Activated T-cell treated with anti-CD3 and anti-CD28 coated beads for 1 hour (primary cell): ENCODE results near the gene S100A4.
A peak's percentile ranks its signal among the peaks of the same experiment; 100 is the strongest.
"Not testable (repeated sequence)": the region's sequence is repeated elsewhere in the genome, so short reads cannot be mapped to it uniquely, and the experiment has no call there.

Experiments
- DNase-seq: peaks from one replicate; pipeline ENCODE4 v3.0.0-alpha.2; 2020; ENCODE audit warnings: low read depth

Gene S100A4

DNA sequence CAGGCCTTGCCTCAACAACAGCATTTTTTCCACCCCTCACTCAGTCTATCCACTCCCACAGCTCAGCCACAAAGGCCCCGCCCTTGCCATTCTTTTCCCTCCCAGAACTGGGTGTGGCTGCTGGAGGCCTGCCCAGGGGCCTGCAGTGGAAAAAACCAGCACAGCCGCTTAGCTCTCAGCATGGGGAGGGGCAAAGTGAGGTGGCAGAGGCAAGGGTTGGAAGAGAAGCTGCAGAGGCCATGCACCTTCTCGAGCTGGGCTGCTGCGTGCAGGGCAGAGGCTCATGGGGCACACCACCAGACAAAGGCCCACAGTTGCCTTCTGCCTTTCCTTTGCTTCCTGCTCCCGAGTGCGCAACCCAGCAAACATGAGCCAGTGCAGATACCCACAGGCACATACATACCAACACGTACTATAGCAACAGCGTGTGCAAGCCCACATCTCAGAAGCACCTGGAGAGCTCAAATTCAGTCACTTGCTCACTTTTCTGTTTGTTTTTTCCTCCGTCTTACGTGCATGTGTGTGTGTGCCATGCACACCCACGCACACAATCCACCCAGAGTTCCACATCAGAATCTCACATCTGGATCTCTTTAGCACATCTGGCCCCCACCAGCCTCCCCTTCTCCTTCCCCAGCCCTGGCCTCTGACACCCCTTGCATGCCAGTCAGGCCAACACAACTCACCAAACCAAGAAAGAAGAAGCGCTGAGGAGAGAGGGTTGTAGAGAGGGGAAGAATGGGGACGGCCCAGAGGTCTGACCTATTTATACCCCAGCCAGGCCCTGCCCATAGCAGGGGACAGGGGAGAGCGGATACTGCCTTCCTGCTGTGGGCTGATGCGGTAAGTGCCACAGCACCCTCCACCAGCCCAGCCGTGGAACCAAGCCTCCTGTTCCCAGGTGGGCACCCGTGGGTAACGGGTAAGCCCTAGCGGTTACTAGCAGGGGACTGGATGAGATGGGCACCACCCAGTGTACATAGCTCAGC lies at the start of gene S100A4:
Gene S100A4, minus strand, starts transcription at position 740 of the 989 bp plus-strand sequence. CDS start 1,012 bp downstream, outside the sequence.
- peak; percentile 85 for DNase-seq

- no peak for DNase-seq
These were observed 47.1 kb upstream of the S100A4 start for GRCh38 chr1:153592748-153593147.

- no peak for DNase-seq
These were observed 42.9 kb upstream of the S100A4 start for GRCh38 chr1:153588482-153588881.

- not testable (repeated sequence) for DNase-seq
These were observed 42.4 kb upstream of the S100A4 start for GRCh38 chr1:153588033-153588432.

DNA sequence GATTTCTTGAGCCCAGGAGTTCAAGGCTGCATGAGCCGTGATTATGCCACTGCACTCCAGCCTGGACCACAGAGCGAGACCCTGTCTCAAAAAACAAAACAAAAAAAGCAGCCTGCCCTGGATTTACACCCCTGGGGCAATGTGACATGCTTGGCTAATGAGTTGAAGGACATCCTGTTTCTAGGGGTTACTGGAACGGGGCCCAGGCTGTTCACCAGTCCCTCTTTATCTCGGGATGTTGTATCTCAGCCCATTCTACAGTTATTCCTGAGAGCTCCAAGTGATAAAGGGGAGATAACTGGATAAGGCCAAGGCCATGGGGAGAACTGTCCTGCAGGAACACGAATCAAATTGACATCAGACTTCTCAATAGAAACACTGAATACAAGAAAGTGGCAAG lies 41.7 kb upstream of the S100A4 start:
- DNase-seq: no peak

DNA sequence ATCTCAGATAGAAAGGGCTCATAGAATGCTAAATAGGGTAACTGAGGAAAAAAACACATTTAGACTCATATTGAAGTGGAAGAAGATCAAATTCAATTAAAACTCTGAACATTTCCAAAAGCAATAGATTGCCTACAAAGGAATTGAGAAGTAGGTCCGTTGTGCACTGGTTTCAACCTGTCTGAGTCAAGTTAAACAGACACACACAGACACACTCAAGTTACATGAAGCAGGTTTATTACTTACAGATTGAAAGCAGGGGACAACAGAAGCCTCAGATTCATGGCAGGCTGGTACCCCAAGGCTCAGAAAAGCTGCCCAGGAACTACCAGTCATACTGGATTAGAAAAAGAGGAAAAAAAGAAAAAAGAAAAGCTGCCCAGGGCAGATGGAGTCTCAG lies 40.7 kb upstream of the S100A4 start:
- DNase-seq: no peak

GRCh38 chr1:153585006-153585405 lies 39.4 kb upstream of the S100A4 start:
- no peak for DNase-seq

DNA sequence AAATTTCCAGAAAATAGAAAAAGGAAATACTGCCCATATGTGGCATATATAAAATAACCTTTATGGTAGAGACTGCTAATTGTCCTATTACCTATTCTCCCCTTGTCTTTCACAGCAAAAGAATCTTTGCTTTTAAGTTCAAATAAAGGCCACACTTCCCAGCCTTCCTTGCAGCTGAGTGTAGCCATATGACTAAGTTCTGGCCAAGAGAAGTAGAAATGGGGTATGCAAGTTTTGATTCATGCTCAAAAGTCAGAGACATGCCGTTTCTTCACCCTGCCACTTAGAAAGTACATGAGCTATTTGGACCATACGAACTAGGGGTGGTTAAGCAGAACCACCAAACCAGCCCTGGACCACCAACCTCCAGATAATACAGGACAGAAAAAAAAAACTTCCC lies 38.4 kb upstream of the S100A4 start:
- no peak for DNase-seq

GRCh38 chr1:153583514-153583913 lies 37.9 kb upstream of the S100A4 start:
- not testable (repeated sequence) for DNase-seq

DNA sequence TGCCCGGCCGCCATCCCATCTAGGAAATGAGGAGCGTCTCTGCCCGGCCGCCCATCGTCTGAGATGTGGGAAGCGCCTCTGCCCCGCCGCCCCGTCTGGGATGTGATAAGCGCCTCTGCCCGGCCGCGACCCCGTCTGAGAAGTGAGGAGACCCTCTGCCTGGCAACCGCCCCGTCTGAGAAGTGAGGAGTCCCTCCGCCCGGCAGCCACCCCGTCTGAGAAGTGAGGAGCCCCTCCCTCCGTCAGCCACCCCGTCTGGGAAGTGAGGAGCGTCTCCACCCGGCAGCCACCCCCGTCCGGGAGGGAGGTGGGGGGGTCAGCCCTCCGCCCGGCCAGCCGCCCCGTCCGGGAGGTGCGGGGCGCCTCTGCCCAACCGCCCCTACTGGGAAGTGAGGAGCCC lies 37.2 kb upstream of the S100A4 start:
- not testable (repeated sequence) for DNase-seq

DNA sequence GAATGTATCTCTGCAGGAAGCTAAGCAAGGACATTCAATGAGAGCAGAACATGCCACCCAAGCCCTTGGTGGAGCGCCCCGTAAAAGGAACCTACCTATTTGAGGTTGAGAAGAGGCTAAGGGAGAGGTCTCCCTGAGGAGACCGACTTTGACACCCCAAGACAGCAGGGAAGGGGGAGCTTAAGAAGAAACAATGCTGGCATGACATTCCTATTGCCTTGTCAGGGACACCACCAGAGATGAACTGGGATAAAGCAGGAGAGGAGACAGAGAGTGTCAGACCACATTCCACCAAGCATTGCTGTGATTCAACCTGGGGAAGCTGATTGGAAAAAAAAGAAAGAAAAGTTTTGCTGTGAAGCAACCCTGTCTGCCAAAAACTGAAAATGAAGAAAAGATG lies 33.3 kb upstream of the S100A4 start:
- DNase-seq: no peak

DNA sequence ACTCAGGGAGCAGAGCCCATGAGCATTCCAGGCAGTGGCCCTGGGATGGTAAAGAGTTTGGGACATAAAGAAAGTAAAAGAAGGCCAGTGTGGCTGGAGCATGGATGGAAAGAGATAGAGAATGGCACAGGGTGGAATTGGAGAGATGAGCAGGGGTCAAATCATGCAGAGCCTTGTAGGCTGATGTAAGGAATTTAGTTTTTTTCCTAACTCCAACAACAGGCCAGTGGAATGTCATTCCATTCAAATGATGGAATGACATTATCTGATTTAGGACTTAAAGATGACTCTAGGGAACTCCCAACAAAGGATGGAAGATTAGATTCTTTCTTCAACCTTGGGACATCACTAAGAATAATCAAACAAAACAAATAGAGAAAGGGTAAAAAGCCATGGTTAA lies 32.9 kb upstream of the S100A4 start:
- no peak for DNase-seq

- DNase-seq: no peak
These were observed 32.0 kb upstream of the S100A4 start for GRCh38 chr1:153577624-153578051.

DNA sequence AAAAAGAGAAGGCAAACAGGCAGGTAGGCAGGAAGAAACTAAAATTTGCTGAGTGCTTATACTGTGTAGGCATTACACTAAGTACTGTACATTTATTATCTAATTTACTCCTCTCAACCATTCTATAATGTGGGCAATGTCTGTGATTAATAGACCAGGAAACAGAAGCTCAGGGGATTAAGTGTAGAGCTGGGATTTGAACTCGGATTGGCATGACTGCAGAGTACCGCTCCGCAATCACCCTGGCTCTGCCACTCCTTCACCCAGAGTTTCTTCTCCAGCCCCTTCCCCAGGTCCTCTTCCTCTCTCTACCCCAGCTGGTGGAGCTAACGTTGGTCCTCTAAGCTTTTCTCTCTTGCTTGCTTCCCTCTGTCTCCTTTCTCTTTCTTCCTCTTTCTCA lies 31.5 kb upstream of the S100A4 start:
- no peak for DNase-seq

DNA sequence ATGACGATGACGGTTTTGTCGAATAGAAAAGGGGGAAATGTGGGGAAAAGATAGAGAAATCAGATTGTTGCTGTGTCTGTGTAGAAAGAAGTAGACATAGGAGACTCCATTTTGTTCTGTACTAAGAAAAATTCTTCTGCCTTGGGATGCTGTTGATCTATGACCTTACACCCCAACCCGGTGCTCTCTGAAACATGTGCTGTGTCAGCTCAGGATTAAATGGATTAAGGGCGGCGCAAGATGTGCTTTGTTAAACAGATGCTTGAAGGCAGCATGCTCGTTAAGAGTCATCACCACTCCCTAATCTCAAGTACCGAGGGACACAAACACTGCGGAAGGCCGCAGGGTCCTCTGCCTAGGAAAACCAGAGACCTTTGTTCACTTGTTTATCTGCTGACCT lies 29.9 kb upstream of the S100A4 start:
- not testable (repeated sequence) for DNase-seq

GRCh38 chr1:153575081-153575491 lies 29.5 kb upstream of the S100A4 start:
- DNase-seq: not testable (repeated sequence)

DNA sequence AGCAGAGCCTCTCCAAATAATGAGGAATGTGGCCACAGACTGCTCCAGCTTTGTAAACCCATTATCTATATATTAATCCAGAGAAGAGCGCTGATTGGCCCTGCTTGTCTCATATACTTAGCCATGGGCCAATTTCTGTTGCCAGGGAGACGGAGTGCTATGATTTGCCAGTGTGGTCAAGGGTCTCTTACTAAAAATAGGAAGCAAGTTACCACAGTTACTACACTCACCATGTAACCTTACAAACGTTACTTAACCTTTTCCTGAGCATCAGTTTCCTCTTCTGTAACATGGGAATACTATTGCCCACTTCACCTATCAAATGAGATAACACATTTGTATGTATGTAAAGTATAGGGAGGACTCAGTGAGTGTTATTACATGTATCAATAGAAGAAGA lies 27.7 kb upstream of the S100A4 start:
- no peak for DNase-seq

DNA sequence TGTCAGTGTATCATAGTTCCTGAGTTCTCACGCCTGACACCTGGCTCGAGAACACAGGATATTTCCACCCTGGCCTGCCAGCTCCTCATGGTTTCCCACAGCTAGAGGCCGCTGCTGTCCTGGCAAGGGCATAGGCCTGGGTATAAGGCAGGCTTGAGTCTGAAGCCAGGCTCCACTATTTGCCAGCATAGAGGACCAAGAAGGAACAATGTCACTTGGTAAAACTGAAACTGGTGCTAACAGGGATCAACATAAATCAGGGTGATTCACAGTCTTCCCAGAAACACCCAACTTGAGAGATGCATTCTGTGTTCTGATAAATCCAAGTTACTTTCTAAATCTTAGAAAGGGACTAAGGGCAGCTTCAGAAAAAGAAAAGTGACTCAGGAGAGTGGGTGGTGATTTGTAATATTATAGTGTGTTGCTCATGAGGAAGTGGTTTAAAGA lies 27.0 kb upstream of the S100A4 start:
- DNase-seq: no peak

- no peak for DNase-seq
These were observed 26.1 kb upstream of the S100A4 start for GRCh38 chr1:153571706-153572105.

GRCh38 chr1:153570874-153571273 lies 25.3 kb upstream of the S100A4 start:
- no peak for DNase-seq

DNA sequence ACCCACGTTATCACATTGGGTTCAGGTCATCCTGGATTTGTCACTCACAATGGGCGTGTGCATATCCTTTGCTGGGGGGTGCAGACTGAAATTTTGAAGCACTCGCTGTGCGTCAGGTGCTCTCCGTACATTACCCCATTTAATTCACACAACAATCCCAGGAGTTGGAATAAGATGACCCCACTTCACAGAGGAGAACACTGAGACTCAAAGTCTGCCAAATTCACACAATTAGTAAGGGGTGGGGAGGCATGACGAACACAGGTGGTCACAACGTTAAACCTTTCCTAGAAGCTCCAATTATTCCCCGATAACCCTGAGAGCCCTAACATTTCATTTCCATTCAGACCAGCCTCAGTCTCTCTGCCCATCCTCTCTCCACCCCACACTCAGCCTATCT lies 23.9 kb upstream of the S100A4 start:
- DNase-seq: no peak

- peak; percentile 75 for DNase-seq
These were observed 22.9 kb upstream of the S100A4 start for GRCh38 chr1:153568367-153569099.
